Peyer's patch (tissue), 4 donors: ENCODE results near the gene CD226.
"Not testable (repeated sequence)": the region's sequence is repeated elsewhere in the genome, so short reads cannot be mapped to it uniquely, and the experiment has no call there.

Source experiments
- CTCF ChIP-seq, 6 experiments: fragments of 450-650 bp in 4 of 6; fragments of 200-600 bp in 2 of 6; sonication (generic) in 1 of 6; IDR thresholded peaks; one replicate each; pipeline ENCODE4 v1.5.1; 2017 to 2019; ENCODE audit warnings: antibody characterized with exemption in 6 of 6, mild to moderate bottlenecking in 3 of 6, moderate library complexity in 1 of 6
- POLR2A ChIP-seq, 2 donors: fragments of 450-650 bp; IDR thresholded peaks; one replicate each; pipeline ENCODE4 v1.5.1; 2017; ENCODE audit warnings: antibody characterized with exemption in 2 of 2, mild to moderate bottlenecking in 2 of 2, moderate library complexity in 2 of 2

GRCh38 chr18:69864802-69865201 is 82.9 kb downstream of the CD226 start:
- not testable (repeated sequence) for TF ChIP-seq CTCF, POLR2A (IDR thresholded peaks at IDR 0.05)
